GM13976 (cell line): ENCODE measurements around the gene MSMO1.

Source experiments
- DNase-seq: peaks from one replicate; pipeline ENCODE4 v3.0.0; 2012; ENCODE audit warnings: low spot score
- CTCF ChIP-seq: IDR thresholded peaks from 2 replicates; pipeline ENCODE4 v1.5.1; 2012; ENCODE audit warnings: borderline replicate concordance, mild to moderate bottlenecking; ENCODE audit not compliant: insufficient read depth; ENCODE audit errors: extremely low read depth, missing control alignments, control extremely low read depth
- in situ Hi-C: fragments of 300-500 bp; cut with MboI; formaldehyde crosslinking; loops from one replicate; pipeline ENCODE4 v1.12.0; 2022; ENCODE audit warnings: low sequenced_read_pairs, mixed read lengths, inconsistent platforms; ENCODE audit not compliant: unreplicated experiment

MSMO1 gene

GRCh38 chr4:165343353-165344191 is 16.1 kb downstream of the MSMO1 start:
- no peak for DNase-seq
- no peak for TF ChIP-seq CTCF
- in situ Hi-C loops: loop anchor here (10.0 kb wide), 1 partner anchor 209 kb away; no protein-coding TSS in a partner anchor

GRCh38 chr4:165345666-165346417 is 18.4 kb downstream of the MSMO1 start:
- in situ Hi-C loops: loop anchor here (10.0 kb wide), 1 partner anchor 211 kb away; no protein-coding TSS in a partner anchor
- no peak for TF ChIP-seq CTCF
- DNase-seq: no peak

- no peak for TF ChIP-seq CTCF
- in situ Hi-C loops: loop anchor here (10.0 kb wide), 1 partner anchor 213 kb away; no protein-coding TSS in a partner anchor
- DNase-seq: no peak
Measured at GRCh38 chr4:165347647-165348569, 20.4 kb downstream of the MSMO1 start.

- no peak for TF ChIP-seq CTCF
- no peak for DNase-seq
- in situ Hi-C loops: no loop called here
Measured at GRCh38 chr4:165351359-165352130, 24.1 kb downstream of the MSMO1 start.

GRCh38 chr4:165355900-165356300 is 28.4 kb downstream of the MSMO1 start:
- in situ Hi-C loops: no loop called here
- peak; percentile 11 for DNase-seq
- peak; percentile 29 for TF ChIP-seq CTCF

- TF ChIP-seq CTCF: no peak
- no peak for DNase-seq
- in situ Hi-C loops: no loop called here
Measured at GRCh38 chr4:165359506-165359905, 32.0 kb downstream of the MSMO1 start.
